ENCODE data around the gene C7.

DNA sequence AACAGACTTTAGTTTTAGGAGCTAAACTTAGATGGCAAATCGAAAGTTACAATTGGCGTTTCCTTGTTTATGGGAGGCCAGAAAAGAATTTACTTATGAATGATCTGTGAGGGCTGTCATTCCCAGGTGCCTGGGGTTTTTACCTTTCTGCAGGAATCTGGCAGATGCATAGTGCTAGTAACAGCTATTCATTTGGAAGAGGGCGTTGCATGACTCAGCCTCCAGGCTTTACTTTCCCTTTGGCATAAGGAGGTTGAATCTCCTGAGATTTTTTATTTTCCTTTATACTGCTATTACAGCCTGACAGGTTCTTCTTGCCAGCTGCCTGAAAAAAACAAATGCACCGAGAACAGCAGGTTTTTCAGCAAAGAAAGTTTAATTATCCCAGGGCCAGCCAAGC, 38.1 kb upstream of the C7 start:
- TF ChIP-seq, protein P1, sequence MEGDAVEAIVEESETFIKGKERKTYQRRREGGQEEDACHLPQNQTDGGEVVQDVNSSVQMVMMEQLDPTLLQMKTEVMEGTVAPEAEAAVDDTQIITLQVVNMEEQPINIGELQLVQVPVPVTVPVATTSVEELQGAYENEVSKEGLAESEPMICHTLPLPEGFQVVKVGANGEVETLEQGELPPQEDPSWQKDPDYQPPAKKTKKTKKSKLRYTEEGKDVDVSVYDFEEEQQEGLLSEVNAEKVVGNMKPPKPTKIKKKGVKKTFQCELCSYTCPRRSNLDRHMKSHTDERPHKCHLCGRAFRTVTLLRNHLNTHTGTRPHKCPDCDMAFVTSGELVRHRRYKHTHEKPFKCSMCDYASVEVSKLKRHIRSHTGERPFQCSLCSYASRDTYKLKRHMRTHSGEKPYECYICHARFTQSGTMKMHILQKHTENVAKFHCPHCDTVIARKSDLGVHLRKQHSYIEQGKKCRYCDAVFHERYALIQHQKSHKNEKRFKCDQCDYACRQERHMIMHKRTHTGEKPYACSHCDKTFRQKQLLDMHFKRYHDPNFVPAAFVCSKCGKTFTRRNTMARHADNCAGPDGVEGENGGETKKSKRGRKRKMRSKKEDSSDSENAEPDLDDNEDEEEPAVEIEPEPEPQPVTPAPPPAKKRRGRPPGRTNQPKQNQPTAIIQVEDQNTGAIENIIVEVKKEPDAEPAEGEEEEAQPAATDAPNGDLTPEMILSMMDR (IDR thresholded peaks at IDR 0.05) = no peak
- TF ChIP-seq EP300 (IDR thresholded peaks at IDR 0.05) = no peak
- TF ChIP-seq POLR2A (IDR thresholded peaks at IDR 0.05) = no peak

Data from tibial nerve (tissue), 4 donors.